Measurements from ENCODE around the gene EME2. TPM values are rescaled to one million over a fixed set of nuclear protein-coding genes. Genes with fewer than 3 reads are reported as not detected.

EME2 gene
- total RNA-seq, 1 experiment from 2014 or later: 63.6 TPM

- Histone ChIP-seq H3K79me2 (ENCODE audit: insufficient read depth, low read length) (no peaks in the 10 kb centered on the region), H3K18ac (ENCODE audit: insufficient read length, low read depth, low read length) (no peak overlapping the region), H4K20me1 (ENCODE audit: control insufficient read depth, insufficient read depth, insufficient read length) (no peaks in the 10 kb centered on the region), H3K4me2 (ENCODE audit: insufficient read depth, insufficient read length, low read length) (no peak overlapping the region), H2BK15ac (ENCODE audit: low read depth, low read length) (no peak overlapping the region), H4K91ac (ENCODE audit: insufficient read length, low read depth, low read length) (no peak overlapping the region), H2AFZ (ENCODE audit: low read length) (no peak overlapping the region), H3K79me1 (ENCODE audit: insufficient read depth, low read depth, low read length, poor library complexity, severe bottlenecking) (no peaks in the 10 kb centered on the region), H3K4ac (ENCODE audit: low read depth, low read length) (no peak overlapping the region), H3K4me1 (ENCODE audit: insufficient read depth, low read length) (no peaks in the 10 kb centered on the region), H3K23me2 (ENCODE audit: insufficient read length, low read depth, low read length, poor library complexity, severe bottlenecking) (no peaks in the 10 kb centered on the region), H3K56ac (ENCODE audit: insufficient read length, low read depth, low read length) (no peak overlapping the region), H3T11ph (ENCODE audit: low read length) (no peak overlapping the region), H3K27me3 (ENCODE audit: insufficient read depth, low read length) (no peaks in the 10 kb centered on the region), H3K9me3 (ENCODE audit: control insufficient read depth, low read depth, low read length) (no peaks in the 10 kb centered on the region), H3K23ac (ENCODE audit: insufficient read length, low read depth, low read length) (no peak overlapping the region), H4K5ac (ENCODE audit: insufficient read length, low read depth, low read length) (no peak overlapping the region), H2BK120ac (ENCODE audit: low read depth, low read length, poor library complexity, severe bottlenecking) (no peak overlapping the region), H2BK5ac (ENCODE audit: insufficient read length, low read length) (no peak overlapping the region), H3K9ac (ENCODE audit: extremely low read depth, insufficient read length, low read length) (no peak overlapping the region), H4K8ac (replicated peaks; ENCODE audit: insufficient read length, low read depth, low read length) (no peak overlapping the region), H2BK12ac (ENCODE audit: insufficient read length, low read depth, low read length) (no peak overlapping the region), H3K14ac (ENCODE audit: insufficient read depth, low read length) (no peak overlapping the region), H3K27ac (ENCODE audit: insufficient read length, low read depth, low read length) (no peak overlapping the region), H2AK5ac (ENCODE audit: insufficient read length, low read length) (no peak overlapping the region), H2BK20ac (ENCODE audit: low read depth, low read length, poor library complexity, severe bottlenecking) (no peak overlapping the region)
- no peak for TF ChIP-seq CTCF (conservative IDR thresholded peaks at IDR 0.05)
- Mint-ChIP-seq H3K27me3 (ENCODE audit: low read depth) (no peaks in the 10 kb centered on the region), H3K36me3 (ENCODE audit: insufficient read depth in 1 of 3, low read depth in 3 of 3) (peaks cover 2 to 22% (median 17%) of the 10 kb centered on the region in 3 experiments; a peak in 6 of 7 replicates), H3K4me1 (peaks cover 0 to 7% of the 10 kb centered on the region in 2 experiments; a peak in 3 of 4 replicates), H3K9me3 (no peaks in the 10 kb centered on the region), H3K4me3 (no peak overlapping the region), H3K27ac (no peak overlapping the region)
- no peak for DNase-seq
- WGBS (ENCODE audit: extremely low coverage, insufficient read length, low lambda C conversion rate): no CpG with 5 or more reads among the region's 12 CpGs
These were observed 48.1 kb upstream of the EME2 start for GRCh38 chr16:1724491-1724890.

All from H9 (cell line).